ENCODE data around the gene OSBPL3. TPM values are rescaled to one million over a fixed set of nuclear protein-coding genes. Genes with fewer than 3 reads are reported as not detected.

The OSBPL3 gene
- total and polyA plus RNA-seq, 11 donors, result 1.5 to 14.3 (median 4.9) TPM

DNA sequence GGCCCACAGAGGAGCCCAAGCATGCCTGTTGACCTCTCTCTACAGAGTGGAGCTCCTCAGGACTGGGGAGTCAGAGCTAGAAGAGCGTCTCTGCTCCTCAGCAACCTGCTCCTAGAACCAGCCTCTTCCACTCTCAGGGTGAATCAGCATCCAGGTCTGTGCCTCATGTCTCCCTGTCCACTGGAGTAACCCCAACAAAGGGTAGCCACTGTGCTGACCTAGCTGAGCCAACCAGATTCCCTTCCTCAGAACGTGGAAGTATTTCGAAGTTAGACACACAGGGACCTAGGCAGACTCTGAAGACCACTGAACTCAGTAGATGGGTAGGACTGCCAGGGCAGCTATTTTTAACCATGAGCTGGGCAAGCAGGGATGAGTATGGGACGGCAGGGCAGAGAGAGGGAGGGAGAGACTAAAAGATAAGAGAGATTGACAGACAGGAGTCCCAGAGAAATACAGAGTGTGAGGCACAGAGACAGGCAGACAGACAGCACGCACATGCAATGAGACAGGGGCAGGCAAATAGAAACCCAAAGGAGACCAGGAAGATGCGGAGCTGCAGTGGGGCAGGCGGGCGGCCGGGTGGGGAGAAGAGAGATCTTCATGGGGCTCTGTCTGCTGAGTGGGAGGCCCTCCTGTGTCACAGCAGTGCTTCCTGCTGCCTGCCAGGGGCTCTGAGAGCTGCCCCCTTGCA lies 56.7 kb downstream of the OSBPL3 start:
- Histone ChIP-seq H3K9me3 (no peaks in the 10 kb centered on the region), H3K36me3 (no peaks in the 10 kb centered on the region), H3K27ac (peak overlapping the region in 4 of 12 donors; percentile 14 to 66 (median 22)), H3K4me3 (no peak overlapping the region), H3K27me3 (no peaks in the 10 kb centered on the region), H3K4me1 (peaks cover 0 to 41% (median 13%) of the 10 kb centered on the region in 12 donors)
- TF ChIP-seq POLR2A (IDR thresholded peaks at IDR 0.05), result no peak
- intact Hi-C loops (cut with DNase I), result no loop called here
- 70 to 77% (median 73%) methylated on average over 9 of the region's 9 CpGs for WGBS, 4 donors
- DNase-seq (peak in 2 of 5 donors; percentile 34 to 50), ATAC-seq (peak; percentile 50 to 80 (median 62))

DNA sequence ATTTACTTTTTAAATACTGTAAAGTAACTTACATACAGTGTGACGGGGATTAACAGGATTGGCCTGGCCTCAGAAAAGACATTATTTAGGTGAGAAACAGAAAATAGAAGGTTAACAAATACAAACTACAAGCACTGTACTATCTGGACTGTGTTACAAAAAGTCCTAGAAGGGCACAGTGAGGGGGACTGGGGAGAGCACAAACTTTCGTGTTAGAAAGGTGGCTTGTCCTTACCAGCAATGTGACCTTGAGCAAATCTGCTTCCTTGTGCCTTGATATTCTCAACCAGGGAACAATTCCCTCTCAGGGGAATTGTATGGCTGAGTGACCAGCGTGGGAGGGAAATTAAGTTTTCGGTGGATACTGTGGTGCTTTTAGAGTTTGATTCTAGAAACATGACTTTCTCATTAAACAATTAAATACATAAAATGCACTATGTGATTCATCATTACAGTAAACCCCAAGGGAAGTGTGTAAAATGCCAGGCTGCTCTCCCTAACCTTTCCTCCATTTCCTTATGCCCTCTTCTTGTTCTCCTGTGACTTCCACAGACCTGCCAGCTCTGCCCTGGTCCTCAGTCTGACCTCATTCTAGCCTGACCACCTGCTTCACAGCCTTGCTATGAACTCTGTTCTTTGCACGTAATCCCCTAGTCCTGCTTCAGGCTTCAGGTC lies 57.7 kb downstream of the OSBPL3 start:
- no peaks in the 10 kb centered on the region for H3K36me3 ChIP-seq
- H3K27ac ChIP-seq, result peak overlapping the region in 6 of 12 donors; percentile 2 to 66 (median 13)
- ATAC-seq, result peak in 3 of 4 donors; percentile 18 to 49 (median 45)

DNA sequence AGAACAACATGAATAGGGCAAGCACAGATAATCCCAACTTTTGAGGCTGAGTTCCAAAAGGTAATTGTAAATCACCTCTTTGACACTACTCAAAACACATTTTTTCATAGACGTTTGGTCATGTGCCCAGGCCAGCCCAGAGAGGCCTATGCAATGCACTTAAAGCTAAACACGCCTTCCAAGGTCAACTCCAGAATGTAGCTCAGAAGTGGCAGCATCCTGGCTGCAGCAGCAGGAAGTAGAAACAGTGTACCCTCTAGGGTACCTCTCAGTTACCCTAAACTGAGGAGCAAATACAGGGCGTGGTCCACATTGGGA lies 58.7 kb downstream of the OSBPL3 start:
- H3K9me3 ChIP-seq, result no peaks in the 10 kb centered on the region
- H3K36me3 ChIP-seq, result no peaks in the 10 kb centered on the region
- DNase-seq (no peak), ATAC-seq (no peak)
- intact Hi-C loops (cut with DNase I), result no loop called here
- H3K27ac ChIP-seq, result peak overlapping the region in 1 of 12 donors; percentile 66
- no peak overlapping the region for H3K4me3 ChIP-seq
- WGBS, 4 donors, result 53 to 67% (median 67%) methylated on average over 3 of the region's 3 CpGs
- no peaks in the 10 kb centered on the region for H3K27me3 ChIP-seq
- peaks cover 0 to 41% (median 13%) of the 10 kb centered on the region in 12 donors for H3K4me1 ChIP-seq
- TF ChIP-seq, protein P1, sequence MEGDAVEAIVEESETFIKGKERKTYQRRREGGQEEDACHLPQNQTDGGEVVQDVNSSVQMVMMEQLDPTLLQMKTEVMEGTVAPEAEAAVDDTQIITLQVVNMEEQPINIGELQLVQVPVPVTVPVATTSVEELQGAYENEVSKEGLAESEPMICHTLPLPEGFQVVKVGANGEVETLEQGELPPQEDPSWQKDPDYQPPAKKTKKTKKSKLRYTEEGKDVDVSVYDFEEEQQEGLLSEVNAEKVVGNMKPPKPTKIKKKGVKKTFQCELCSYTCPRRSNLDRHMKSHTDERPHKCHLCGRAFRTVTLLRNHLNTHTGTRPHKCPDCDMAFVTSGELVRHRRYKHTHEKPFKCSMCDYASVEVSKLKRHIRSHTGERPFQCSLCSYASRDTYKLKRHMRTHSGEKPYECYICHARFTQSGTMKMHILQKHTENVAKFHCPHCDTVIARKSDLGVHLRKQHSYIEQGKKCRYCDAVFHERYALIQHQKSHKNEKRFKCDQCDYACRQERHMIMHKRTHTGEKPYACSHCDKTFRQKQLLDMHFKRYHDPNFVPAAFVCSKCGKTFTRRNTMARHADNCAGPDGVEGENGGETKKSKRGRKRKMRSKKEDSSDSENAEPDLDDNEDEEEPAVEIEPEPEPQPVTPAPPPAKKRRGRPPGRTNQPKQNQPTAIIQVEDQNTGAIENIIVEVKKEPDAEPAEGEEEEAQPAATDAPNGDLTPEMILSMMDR (IDR thresholded peaks at IDR 0.05), result no peak

More for the DNA sequence above, 57.7 kb downstream of the OSBPL3 start:
- Histone ChIP-seq H3K9me3 (no peaks in the 10 kb centered on the region), H3K27me3 (no peaks in the 10 kb centered on the region), H3K4me1 (peaks cover 0 to 41% (median 13%) of the 10 kb centered on the region in 12 donors), H3K4me3 (no peak overlapping the region)
- intact Hi-C loops (cut with DNase I), result no loop called here
- no peak for DNase-seq
- WGBS, 4 donors, result 54 to 69% (median 64%) methylated on average over 5 of the region's 5 CpGs
- TF ChIP-seq, protein P1 (IDR thresholded peaks at IDR 0.05), result no peak
- TF ChIP-seq POLR2A (IDR thresholded peaks at IDR 0.05), result no peak

DNA sequence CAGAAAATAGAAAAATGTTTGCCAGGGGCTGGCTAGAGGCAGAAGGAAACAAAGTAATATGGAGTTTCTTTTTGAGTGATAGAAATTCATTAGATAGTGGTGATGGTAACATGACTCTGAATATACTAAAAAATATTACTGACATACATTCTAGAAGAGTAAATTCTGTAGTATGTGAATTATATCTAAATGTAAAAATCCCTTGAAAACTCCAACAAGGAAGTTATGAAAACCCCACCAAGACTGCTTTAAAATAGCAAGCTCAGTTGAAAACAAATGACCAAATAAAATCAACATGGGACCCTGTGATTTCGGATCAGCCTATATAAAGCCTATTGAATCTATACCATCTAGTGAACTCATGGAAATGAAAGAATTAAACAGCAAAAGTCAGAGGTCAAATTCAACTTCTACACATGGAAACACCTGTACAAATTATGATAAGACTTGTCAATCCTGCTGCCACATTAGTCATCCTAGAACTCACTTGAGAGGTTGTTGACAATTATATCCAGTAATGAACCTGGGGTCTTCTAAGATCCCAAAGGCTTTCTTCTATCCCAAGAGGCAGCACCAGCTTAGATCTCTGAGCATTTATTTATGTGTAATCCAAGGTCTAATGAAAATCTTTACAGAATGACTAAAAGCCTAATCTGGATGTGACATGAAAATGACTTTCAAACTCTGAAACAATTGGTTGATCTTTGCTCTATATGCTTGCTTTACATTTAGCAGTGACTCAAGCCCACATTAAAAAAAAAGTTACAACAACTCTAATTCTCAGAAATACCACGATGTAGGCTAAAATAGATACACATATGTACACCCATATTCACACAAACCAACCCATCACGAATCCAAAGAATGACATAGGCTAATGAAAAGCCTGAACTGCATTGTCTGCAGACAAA lies 59.3 kb downstream of the OSBPL3 start:
- WGBS, 4 donors, result 76 to 81% (median 79%) methylated on average over 3 of the region's 3 CpGs
- intact Hi-C loops (cut with DNase I), result no loop called here
- DNase-seq (no peak), ATAC-seq (no peak)
- TF ChIP-seq, protein P1 (IDR thresholded peaks at IDR 0.05), result no peak
- TF ChIP-seq POLR2A (IDR thresholded peaks at IDR 0.05), result no peak
- H3K27me3 ChIP-seq, result no peaks in the 10 kb centered on the region
- no peak overlapping the region for H3K4me3 ChIP-seq
- no peak overlapping the region for H3K27ac ChIP-seq
- peaks cover 0 to 41% (median 13%) of the 10 kb centered on the region in 12 donors for H3K4me1 ChIP-seq
- H3K9me3 ChIP-seq, result no peaks in the 10 kb centered on the region
- no peaks in the 10 kb centered on the region for H3K36me3 ChIP-seq

All from heart left ventricle (tissue), 16 donors.